ENCODE results near the gene CHRNB1.

- TF ChIP-seq, protein P1, sequence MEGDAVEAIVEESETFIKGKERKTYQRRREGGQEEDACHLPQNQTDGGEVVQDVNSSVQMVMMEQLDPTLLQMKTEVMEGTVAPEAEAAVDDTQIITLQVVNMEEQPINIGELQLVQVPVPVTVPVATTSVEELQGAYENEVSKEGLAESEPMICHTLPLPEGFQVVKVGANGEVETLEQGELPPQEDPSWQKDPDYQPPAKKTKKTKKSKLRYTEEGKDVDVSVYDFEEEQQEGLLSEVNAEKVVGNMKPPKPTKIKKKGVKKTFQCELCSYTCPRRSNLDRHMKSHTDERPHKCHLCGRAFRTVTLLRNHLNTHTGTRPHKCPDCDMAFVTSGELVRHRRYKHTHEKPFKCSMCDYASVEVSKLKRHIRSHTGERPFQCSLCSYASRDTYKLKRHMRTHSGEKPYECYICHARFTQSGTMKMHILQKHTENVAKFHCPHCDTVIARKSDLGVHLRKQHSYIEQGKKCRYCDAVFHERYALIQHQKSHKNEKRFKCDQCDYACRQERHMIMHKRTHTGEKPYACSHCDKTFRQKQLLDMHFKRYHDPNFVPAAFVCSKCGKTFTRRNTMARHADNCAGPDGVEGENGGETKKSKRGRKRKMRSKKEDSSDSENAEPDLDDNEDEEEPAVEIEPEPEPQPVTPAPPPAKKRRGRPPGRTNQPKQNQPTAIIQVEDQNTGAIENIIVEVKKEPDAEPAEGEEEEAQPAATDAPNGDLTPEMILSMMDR (conservative IDR thresholded peaks at IDR 0.05; ENCODE audit: low read depth in 2 of 2) = no peak
- TF ChIP-seq REST (IDR thresholded peaks at IDR 0.05; ENCODE audit: unreplicated experiment) = no peak
- TF ChIP-seq EZH2 (IDR thresholded peaks at IDR 0.05; ENCODE audit: low read depth, unreplicated experiment) = no peak
- TF ChIP-seq CREB1 (CRISPR knock-in tag; IDR thresholded peaks at IDR 0.05; ENCODE audit: low read depth) = no peak
- no peak for TF ChIP-seq EZH2phosphoT487 (IDR thresholded peaks at IDR 0.05; ENCODE audit: unreplicated experiment)
- no peak for TF ChIP-seq POLR2AphosphoS5 (IDR thresholded peaks at IDR 0.05; ENCODE audit: low read depth)
- no peak for TF ChIP-seq ZNF331 (CRISPR knock-in tag; IDR thresholded peaks at IDR 0.05; ENCODE audit: low read depth)
- TF ChIP-seq ETS1 (IDR thresholded peaks at IDR 0.05) = no peak
- no peak for TF ChIP-seq ZNF462 (CRISPR knock-in tag; IDR thresholded peaks at IDR 0.05)
- no peak for TF ChIP-seq JUNB (IDR thresholded peaks at IDR 0.05; ENCODE audit: unreplicated experiment)
- TF ChIP-seq ZNF114 (CRISPR knock-in tag; IDR thresholded peaks at IDR 0.05) = no peak
- no peak for TF ChIP-seq NANOG (IDR thresholded peaks at IDR 0.05; ENCODE audit: borderline replicate concordance)
- TF ChIP-seq STAT1 (IDR thresholded peaks at IDR 0.05; ENCODE audit: unreplicated experiment) = no peak
Observed at GRCh38 chr17:7466318-7466638, 21.4 kb downstream of the CHRNB1 start.

Measured in GM23338 (cell line).